SK-N-MC (cell line): ENCODE measurements around the gene CALM3.

Experiments
- EZH2 ChIP-seq: fragments of 200-600 bp; sonication (generic); IDR thresholded peaks from one replicate; pipeline ENCODE4 v1.6.1; 2017; ENCODE audit warnings: antibody characterized with exemption
- POLR2AphosphoS5 ChIP-seq: IDR thresholded peaks from 2 replicates; pipeline ENCODE4 v1.6.1; 2012; ENCODE audit warnings: mild to moderate bottlenecking, low read depth, low read length, borderline replicate concordance

DNA sequence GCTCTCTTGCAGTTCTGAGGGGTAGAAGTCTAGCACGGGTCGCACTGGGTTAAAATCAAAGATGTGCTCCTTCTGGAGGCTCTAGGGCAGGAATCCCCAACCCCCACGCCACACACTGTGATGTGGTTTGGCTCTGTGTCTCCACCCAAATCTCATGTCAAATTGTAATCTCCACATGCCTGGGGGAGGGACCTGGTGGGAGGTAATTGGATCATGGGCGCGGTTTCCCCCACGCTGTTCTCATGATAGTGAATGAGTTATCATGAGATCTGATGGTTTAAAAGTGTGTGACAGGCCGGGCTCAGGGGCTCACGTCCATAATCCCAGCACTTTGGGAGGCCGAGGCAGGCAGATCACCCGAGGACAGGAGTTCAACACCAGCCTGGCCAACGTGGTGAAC, 26.6 kb upstream of the CALM3 start:
- TF ChIP-seq EZH2 (no peak), POLR2AphosphoS5 (no peak)
